BLaER1 (cell line): ENCODE data around the gene ADAMTS4.

Experiments used
- H3K27ac ChIP-seq: shearing (Covaris generic); formaldehyde crosslinking; 2 replicates; pipeline ENCODE4 v1.8.1; 2022
- H3K27me3 ChIP-seq: shearing (Covaris generic); formaldehyde crosslinking; 2 replicates; pipeline ENCODE4 v1.8.1; 2022
- H3K36me3 ChIP-seq: shearing (Covaris generic); formaldehyde crosslinking; 2 replicates; pipeline ENCODE4 v1.8.1; 2022
- H3K4me1 ChIP-seq: shearing (Covaris generic); formaldehyde crosslinking; 2 replicates; pipeline ENCODE4 v1.8.1; 2022
- H3K4me2 ChIP-seq: shearing (Covaris generic); formaldehyde crosslinking; 2 replicates; pipeline ENCODE4 v1.8.1; 2022
- H3K4me3 ChIP-seq: shearing (Covaris generic); formaldehyde crosslinking; 2 replicates; pipeline ENCODE4 v1.8.1; 2022
- H3K9ac ChIP-seq: shearing (Covaris generic); formaldehyde crosslinking; 2 replicates; pipeline ENCODE4 v1.8.1; 2022
- H3K9me3 ChIP-seq: shearing (Covaris generic); formaldehyde crosslinking; 2 replicates; pipeline ENCODE4 v1.8.1; 2022
- H4K20me1 ChIP-seq: shearing (Covaris generic); formaldehyde crosslinking; 2 replicates; pipeline ENCODE4 v1.8.1; 2022
- Cebpa-rat ChIP-seq: shearing (Covaris generic); IDR thresholded peaks from 2 replicates; pipeline ENCODE4 v1.8.1; 2022

The ADAMTS4 gene

GRCh38 chr1:161175771-161176453, 22.9 kb downstream of the ADAMTS4 start:
- H3K4me2 ChIP-seq = peak overlapping the region; percentile 98
- peaks cover 53% of the 10 kb centered on the region for H3K36me3 ChIP-seq
- peak overlapping the region; percentile 88 for H3K9ac ChIP-seq
- H3K4me3 ChIP-seq = peak overlapping the region; percentile 82
- H3K4me1 ChIP-seq = peaks cover 48% of the 10 kb centered on the region
- no peaks in the 10 kb centered on the region for H3K9me3 ChIP-seq
- H3K27me3 ChIP-seq = no peaks in the 10 kb centered on the region
- H3K27ac ChIP-seq = no peak overlapping the region
- no peak for TF ChIP-seq Cebpa-rat
- H4K20me1 ChIP-seq = peaks cover 18% of the 10 kb centered on the region; the same call in 1 of the 2 replicates

DNA sequence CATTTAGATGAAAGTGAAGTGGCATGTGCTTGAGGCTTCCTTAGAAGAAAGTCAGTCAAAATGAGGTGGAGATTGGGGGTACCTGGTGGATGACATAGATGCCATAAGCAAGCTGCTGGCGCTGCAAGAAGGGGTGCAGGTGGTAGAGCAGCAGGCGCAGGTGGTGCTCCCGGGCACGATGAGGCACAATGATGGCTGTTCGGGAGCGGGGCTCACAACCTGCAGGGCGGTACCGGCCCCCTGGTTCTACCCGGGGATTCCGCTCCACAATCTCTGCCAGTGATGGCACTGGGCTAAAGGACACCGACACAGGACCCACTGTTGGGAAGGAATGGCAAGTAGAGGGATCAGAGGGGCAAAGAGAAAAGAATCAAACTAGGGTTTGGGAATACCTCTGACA, 23.9 kb downstream of the ADAMTS4 start:
- no peaks in the 10 kb centered on the region for H3K9me3 ChIP-seq
- peaks cover 18% of the 10 kb centered on the region; the same call in 1 of the 2 replicates for H4K20me1 ChIP-seq
- peaks cover 62% of the 10 kb centered on the region for H3K36me3 ChIP-seq
- no peak overlapping the region for H3K4me3 ChIP-seq
- no peak overlapping the region for H3K4me2 ChIP-seq
- 0 out of 2 replicates have a peak overlapping the region, but pooled peaks have one; percentile 88 for H3K9ac ChIP-seq
- no peak for TF ChIP-seq Cebpa-rat
- no peaks in the 10 kb centered on the region for H3K27me3 ChIP-seq
- H3K4me1 ChIP-seq = peaks cover 40% of the 10 kb centered on the region
- H3K27ac ChIP-seq = no peak overlapping the region

- Histone ChIP-seq H3K27me3 (no peaks in the 10 kb centered on the region), H3K4me1 (peaks cover 29% of the 10 kb centered on the region), H3K9ac (no peak overlapping the region), H3K27ac (no peak overlapping the region), H3K4me2 (no peak overlapping the region), H3K9me3 (no peaks in the 10 kb centered on the region), H4K20me1 (peaks cover 18% of the 10 kb centered on the region; the same call in 1 of the 2 replicates), H3K36me3 (peaks cover 74% of the 10 kb centered on the region), H3K4me3 (no peak overlapping the region)
- TF ChIP-seq Cebpa-rat = no peak
Observed at GRCh38 chr1:161173711-161174110, 25.1 kb downstream of the ADAMTS4 start.

- Histone ChIP-seq H3K4me1 (peaks cover 23% of the 10 kb centered on the region), H3K36me3 (peaks cover 74% of the 10 kb centered on the region), H3K4me3 (no peak overlapping the region), H3K4me2 (no peak overlapping the region), H3K27ac (no peak overlapping the region), H3K9ac (no peak overlapping the region), H4K20me1 (peaks cover 18% of the 10 kb centered on the region; the same call in 1 of the 2 replicates), H3K27me3 (no peaks in the 10 kb centered on the region), H3K9me3 (no peaks in the 10 kb centered on the region)
- no peak for TF ChIP-seq Cebpa-rat
Observed at GRCh38 chr1:161172776-161173376, 26.0 kb downstream of the ADAMTS4 start.

GRCh38 chr1:161172349-161172748, 26.5 kb downstream of the ADAMTS4 start:
- H3K9ac ChIP-seq = no peak overlapping the region
- no peak overlapping the region for H3K4me2 ChIP-seq
- H3K27me3 ChIP-seq = no peaks in the 10 kb centered on the region
- no peak overlapping the region for H3K4me3 ChIP-seq
- H3K9me3 ChIP-seq = no peaks in the 10 kb centered on the region
- H3K27ac ChIP-seq = no peak overlapping the region
- H3K4me1 ChIP-seq = peaks cover 24% of the 10 kb centered on the region
- no peak for TF ChIP-seq Cebpa-rat
- H3K36me3 ChIP-seq = peaks cover 74% of the 10 kb centered on the region
- peaks cover 18% of the 10 kb centered on the region; the same call in 1 of the 2 replicates for H4K20me1 ChIP-seq

DNA sequence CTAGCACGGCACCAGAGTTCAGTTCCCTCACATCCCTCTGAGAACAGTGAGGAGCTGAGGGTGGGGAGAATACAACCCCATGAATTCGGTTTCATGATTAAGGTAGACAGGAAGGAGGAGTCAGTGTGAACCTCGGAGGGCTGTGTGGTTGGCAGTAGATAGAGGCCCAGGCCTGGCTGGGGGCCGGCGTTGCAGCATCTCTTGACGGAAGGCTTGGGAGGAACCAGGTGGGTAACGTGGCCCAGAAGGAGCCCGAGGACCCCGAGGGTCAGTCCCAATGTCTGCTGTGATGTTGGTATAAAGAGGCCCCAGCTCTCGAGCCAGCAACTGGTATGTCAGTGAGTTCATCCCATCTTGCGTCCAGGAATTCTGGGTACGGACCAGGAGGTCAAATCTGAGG, 27.2 kb downstream of the ADAMTS4 start:
- Histone ChIP-seq H3K27ac (no peak overlapping the region), H3K4me1 (peaks cover 28% of the 10 kb centered on the region), H3K27me3 (no peaks in the 10 kb centered on the region), H3K9ac (no peak overlapping the region), H3K36me3 (peaks cover 74% of the 10 kb centered on the region), H3K4me3 (no peak overlapping the region), H3K9me3 (no peaks in the 10 kb centered on the region), H3K4me2 (no peak overlapping the region), H4K20me1 (peaks cover 16% of the 10 kb centered on the region; the same call in 1 of the 2 replicates)
- TF ChIP-seq Cebpa-rat = no peak

- Histone ChIP-seq H3K4me2 (no peak overlapping the region), H3K36me3 (peaks cover 74% of the 10 kb centered on the region), H3K9ac (no peak overlapping the region), H3K27me3 (no peaks in the 10 kb centered on the region), H3K4me1 (peaks cover 23% of the 10 kb centered on the region), H3K9me3 (no peaks in the 10 kb centered on the region), H4K20me1 (peaks cover 11% of the 10 kb centered on the region; the same call in 1 of the 2 replicates), H3K27ac (no peak overlapping the region), H3K4me3 (no peak overlapping the region)
- TF ChIP-seq Cebpa-rat = no peak
Observed at GRCh38 chr1:161171191-161171590, 27.7 kb downstream of the ADAMTS4 start.

DNA sequence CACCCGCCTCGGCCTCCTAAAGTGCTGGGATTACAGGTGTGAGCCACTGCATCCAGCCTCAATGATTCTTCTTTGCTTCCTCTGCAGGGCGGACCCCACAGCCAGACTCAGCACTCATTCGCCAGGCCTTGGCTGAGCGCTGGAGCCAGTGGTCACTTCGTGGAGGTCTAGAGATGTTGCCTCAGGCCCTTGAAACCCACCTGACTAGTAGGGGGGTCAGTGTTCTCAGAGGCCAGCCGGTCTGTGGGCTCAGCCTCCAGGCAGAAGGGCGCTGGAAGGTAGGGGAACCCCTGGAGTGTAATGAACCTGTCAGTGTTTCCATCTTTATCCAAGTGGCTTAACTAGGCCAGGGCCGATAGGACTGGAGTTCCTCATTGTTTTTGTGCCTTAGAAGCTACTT, 29.9 kb downstream of the ADAMTS4 start:
- H3K36me3 ChIP-seq = peaks cover 63% of the 10 kb centered on the region
- H3K4me1 ChIP-seq = peaks cover 23% of the 10 kb centered on the region
- no peaks in the 10 kb centered on the region for H4K20me1 ChIP-seq
- no peak overlapping the region for H3K27ac ChIP-seq
- H3K9me3 ChIP-seq = no peaks in the 10 kb centered on the region
- TF ChIP-seq Cebpa-rat = no peak
- H3K4me2 ChIP-seq = no peak overlapping the region
- no peaks in the 10 kb centered on the region for H3K27me3 ChIP-seq
- H3K4me3 ChIP-seq = no peak overlapping the region
- no peak overlapping the region for H3K9ac ChIP-seq

DNA sequence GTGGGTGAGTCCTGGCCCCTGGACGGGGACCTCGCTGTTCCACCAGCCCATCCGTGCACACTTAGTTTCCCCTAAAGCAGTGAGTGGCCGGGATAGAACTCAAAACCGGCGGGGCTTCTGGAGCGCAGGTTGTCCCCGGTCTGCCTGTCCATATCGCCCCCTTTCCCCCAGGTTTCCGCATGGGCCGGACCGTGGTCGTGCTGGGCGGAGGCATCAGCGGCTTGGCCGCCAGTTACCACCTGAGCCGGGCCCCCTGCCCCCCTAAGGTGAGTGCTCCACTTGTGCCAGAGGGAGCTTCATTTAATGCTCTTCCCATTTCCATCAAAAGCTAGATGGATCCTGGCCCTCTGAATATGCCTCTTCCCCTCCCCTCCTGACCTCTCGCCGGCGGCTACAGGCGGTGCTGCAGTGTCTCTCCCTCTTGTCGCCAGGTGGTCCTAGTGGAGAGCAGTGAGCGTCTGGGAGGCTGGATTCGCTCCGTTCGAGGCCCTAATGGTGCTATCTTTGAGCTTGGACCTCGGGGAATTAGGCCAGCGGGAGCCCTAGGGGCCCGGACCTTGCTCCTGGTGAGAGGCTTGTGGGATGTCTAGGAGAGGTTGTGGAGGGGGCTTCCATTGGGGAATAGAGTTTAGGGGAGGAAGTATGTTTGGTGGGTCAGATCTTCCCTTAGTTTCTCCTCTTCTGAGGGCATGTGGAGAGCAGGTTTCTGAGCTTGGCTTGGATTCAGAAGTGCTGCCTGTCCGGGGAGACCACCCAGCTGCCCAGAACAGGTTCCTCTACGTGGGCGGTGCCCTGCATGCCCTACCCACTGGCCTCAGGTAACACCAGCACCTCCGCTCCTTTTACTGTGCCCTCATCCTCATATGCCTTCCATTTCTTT, 31.9 kb downstream of the ADAMTS4 start:
- H3K36me3 ChIP-seq = peaks cover 63% of the 10 kb centered on the region
- peak overlapping the region; percentile 75 for H3K4me3 ChIP-seq
- H3K4me2 ChIP-seq = peak overlapping the region; percentile 99
- no peaks in the 10 kb centered on the region for H3K27me3 ChIP-seq
- no peaks in the 10 kb centered on the region for H4K20me1 ChIP-seq
- peak overlapping the region; percentile 79 for H3K9ac ChIP-seq
- no peak for TF ChIP-seq Cebpa-rat
- H3K4me1 ChIP-seq = peaks cover 23% of the 10 kb centered on the region
- H3K9me3 ChIP-seq = no peaks in the 10 kb centered on the region
- peak overlapping the region; percentile 59 for H3K27ac ChIP-seq
